ENCODE data around the gene ZNF211.

GRCh38 chr19:57637379-57637778, 4.4 kb downstream of the ZNF211 start:
- no peak for TF ChIP-seq POLR2AphosphoS5 (IDR thresholded peaks at IDR 0.05; ENCODE audit: low read depth, low read length)
- TF ChIP-seq POLR2A (IDR thresholded peaks at IDR 0.05; ENCODE audit: low read depth, low read length): no peak

Data from GM12892 (cell line).